ENCODE data around the gene MRPS18C.
"Not testable (repeated sequence)": the region's sequence is repeated elsewhere in the genome, so short reads cannot be mapped to it uniquely, and the experiment has no call there.

Gene MRPS18C

GRCh38 chr4:83501671-83502070 lies 45.8 kb downstream of the MRPS18C start:
- DNase-seq: not testable (repeated sequence)

- DNase-seq: no peak
These were observed 48.1 kb downstream of the MRPS18C start for GRCh38 chr4:83503974-83504373.

DNA sequence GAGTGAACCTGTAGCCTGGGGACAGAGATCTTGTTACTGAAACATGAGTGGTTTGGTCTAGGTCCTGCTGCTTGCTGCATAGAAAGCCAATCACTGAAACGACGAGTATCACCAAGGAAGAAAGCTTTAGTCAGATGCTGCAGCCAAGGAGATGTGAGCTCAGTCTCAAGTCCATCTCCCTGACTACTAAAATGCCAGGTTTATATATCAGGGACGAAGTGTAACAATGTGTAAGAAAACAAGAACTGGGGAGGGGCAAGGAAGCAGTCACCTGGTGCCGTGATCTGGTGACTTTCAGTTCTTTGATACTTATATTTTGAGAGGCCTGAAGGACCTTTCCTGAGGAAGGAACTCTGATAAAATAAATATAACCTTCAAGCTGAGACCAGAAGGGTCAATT lies 48.6 kb downstream of the MRPS18C start:
- DNase-seq: no peak

- DNase-seq: no peak
These were observed 49.1 kb downstream of the MRPS18C start for GRCh38 chr4:83504996-83505395.

DNA sequence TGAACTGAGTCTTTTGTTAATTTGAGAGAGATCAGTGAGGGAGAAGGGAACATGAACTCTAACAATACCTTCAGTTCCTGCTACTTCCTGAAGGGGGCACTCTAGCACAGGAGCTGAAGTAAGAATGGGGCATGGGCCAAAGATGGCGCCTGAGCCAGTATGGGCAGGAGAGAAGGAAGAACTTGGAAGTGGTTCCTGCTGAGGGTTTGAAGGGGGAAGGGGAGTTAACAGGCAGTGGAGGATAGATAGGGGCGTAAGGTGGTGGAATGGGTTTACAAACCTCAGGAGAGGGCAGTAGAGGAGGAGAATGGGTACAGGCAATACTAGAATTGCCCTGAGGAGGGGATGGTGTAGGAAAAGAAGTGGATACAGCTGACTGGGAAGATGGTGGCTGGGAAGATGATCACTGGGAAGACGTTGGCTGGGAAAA lies 53.3 kb downstream of the MRPS18C start:
- peak; percentile 26 for DNase-seq

DNA sequence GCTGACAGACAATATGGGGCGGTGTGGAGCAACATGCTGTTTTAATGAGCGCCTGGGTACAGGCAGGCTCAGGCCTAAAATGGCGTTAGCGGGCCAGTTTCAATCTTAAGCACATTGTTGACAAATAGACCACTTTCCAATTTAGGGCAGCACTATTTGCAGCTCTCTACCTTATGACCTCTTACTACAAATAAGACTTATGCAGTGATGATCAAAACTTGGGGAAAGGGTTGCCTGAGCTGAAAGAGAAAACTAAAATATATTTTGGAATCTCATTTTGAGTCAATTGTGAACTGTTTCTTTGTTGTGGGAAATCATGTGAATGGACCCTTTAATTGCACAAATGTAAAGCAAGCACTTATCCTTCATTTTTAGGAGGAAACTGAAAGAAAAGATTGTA lies 54.6 kb downstream of the MRPS18C start:
- no peak for DNase-seq
